ENCODE data around the gene PTPMT1.
A peak's percentile ranks its signal among the peaks of the same experiment; 100 is the strongest.

- TF ChIP-seq, protein P1, sequence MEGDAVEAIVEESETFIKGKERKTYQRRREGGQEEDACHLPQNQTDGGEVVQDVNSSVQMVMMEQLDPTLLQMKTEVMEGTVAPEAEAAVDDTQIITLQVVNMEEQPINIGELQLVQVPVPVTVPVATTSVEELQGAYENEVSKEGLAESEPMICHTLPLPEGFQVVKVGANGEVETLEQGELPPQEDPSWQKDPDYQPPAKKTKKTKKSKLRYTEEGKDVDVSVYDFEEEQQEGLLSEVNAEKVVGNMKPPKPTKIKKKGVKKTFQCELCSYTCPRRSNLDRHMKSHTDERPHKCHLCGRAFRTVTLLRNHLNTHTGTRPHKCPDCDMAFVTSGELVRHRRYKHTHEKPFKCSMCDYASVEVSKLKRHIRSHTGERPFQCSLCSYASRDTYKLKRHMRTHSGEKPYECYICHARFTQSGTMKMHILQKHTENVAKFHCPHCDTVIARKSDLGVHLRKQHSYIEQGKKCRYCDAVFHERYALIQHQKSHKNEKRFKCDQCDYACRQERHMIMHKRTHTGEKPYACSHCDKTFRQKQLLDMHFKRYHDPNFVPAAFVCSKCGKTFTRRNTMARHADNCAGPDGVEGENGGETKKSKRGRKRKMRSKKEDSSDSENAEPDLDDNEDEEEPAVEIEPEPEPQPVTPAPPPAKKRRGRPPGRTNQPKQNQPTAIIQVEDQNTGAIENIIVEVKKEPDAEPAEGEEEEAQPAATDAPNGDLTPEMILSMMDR (IDR thresholded peaks at IDR 0.05), result peak; percentile 98
- TF ChIP-seq ZFX (IDR thresholded peaks at IDR 0.05; ENCODE audit: borderline replicate concordance), result no peak
Measured at GRCh38 chr11:47552566-47553405, 12.6 kb upstream of the PTPMT1 start, which contains the start of gene CELF1.

Data from 22Rv1 (cell line).